Measurements from ENCODE around the gene RPUSD2.
A peak's percentile ranks its signal among the peaks of the same experiment; 100 is the strongest.

Gene RPUSD2

GRCh38 chr15:40569129-40569953 lies at the start of gene RPUSD2:
Gene RPUSD2 (plus strand): TSS chr15:40569299. CDS start chr15:40569338, 39 bp downstream.
- peak; percentile 69 to 81 for DNase-seq (ENCODE audit: low read depth in 2 of 2)

GRCh38 chr15:40523611-40524010 lies 45.5 kb upstream of the RPUSD2 start:
- no peak for DNase-seq (ENCODE audit: low read depth in 2 of 2)

- DNase-seq (ENCODE audit: low read depth in 2 of 2) = no peak
These were observed 43.2 kb upstream of the RPUSD2 start for GRCh38 chr15:40525855-40526254.

- DNase-seq (ENCODE audit: low read depth in 2 of 2) = no peak
These were observed 40.3 kb upstream of the RPUSD2 start for GRCh38 chr15:40528801-40529200.

- DNase-seq (ENCODE audit: low read depth in 2 of 2) = no peak
These were observed 35.2 kb upstream of the RPUSD2 start for GRCh38 chr15:40533763-40534364.

GRCh38 chr15:40534371-40534770 lies 34.7 kb upstream of the RPUSD2 start:
- DNase-seq (ENCODE audit: low read depth in 2 of 2) = no peak

GRCh38 chr15:40536501-40536900 lies 32.6 kb upstream of the RPUSD2 start:
- no peak for DNase-seq (ENCODE audit: low read depth in 2 of 2)

GRCh38 chr15:40538976-40539375 lies 30.1 kb upstream of the RPUSD2 start:
- no peak for DNase-seq (ENCODE audit: low read depth in 2 of 2)

GRCh38 chr15:40543082-40543481 lies 26.0 kb upstream of the RPUSD2 start:
- DNase-seq (ENCODE audit: low read depth in 2 of 2) = no peak

GRCh38 chr15:40543631-40544294 lies 25.3 kb upstream of the RPUSD2 start:
- no peak for DNase-seq (ENCODE audit: low read depth in 2 of 2)

- DNase-seq (ENCODE audit: low read depth in 2 of 2) = no peak
These were observed 23.6 kb upstream of the RPUSD2 start for GRCh38 chr15:40545457-40545856.

- DNase-seq (ENCODE audit: low read depth in 2 of 2) = no peak
These were observed 20.5 kb upstream of the RPUSD2 start for GRCh38 chr15:40548610-40549009.

GRCh38 chr15:40549894-40550293 lies 19.2 kb upstream of the RPUSD2 start:
- DNase-seq (ENCODE audit: low read depth in 2 of 2) = no peak

- DNase-seq (ENCODE audit: low read depth in 2 of 2) = no peak
These were observed 18.6 kb upstream of the RPUSD2 start for GRCh38 chr15:40550341-40551037.

GRCh38 chr15:40554161-40554525 lies 15.0 kb upstream of the RPUSD2 start:
- no peak for DNase-seq (ENCODE audit: low read depth in 2 of 2)

GRCh38 chr15:40555876-40556275 lies 13.2 kb upstream of the RPUSD2 start:
- no peak for DNase-seq (ENCODE audit: low read depth in 2 of 2)

- no peak for DNase-seq (ENCODE audit: low read depth in 2 of 2)
These were observed 10.0 kb upstream of the RPUSD2 start for GRCh38 chr15:40558952-40559742.

GRCh38 chr15:40562691-40563090 lies 6.4 kb upstream of the RPUSD2 start:
- no peak for DNase-seq (ENCODE audit: low read depth in 2 of 2)

- DNase-seq (ENCODE audit: low read depth in 2 of 2) = no peak
These were observed 5.7 kb upstream of the RPUSD2 start for GRCh38 chr15:40563426-40563825.

GRCh38 chr15:40564591-40565332 lies 4.3 kb upstream of the RPUSD2 start, which contains the start of gene CCDC32:
Gene CCDC32 (minus strand): TSS chr15:40565042. CDS start chr15:40563015, 2,027 bp downstream.
- DNase-seq (ENCODE audit: low read depth in 2 of 2) = peak; percentile 84 to 85
